ENCODE data around the gene SMIM1. TPM values are rescaled to one million over a fixed set of nuclear protein-coding genes. Genes with fewer than 3 reads are reported as not detected.
A peak's percentile ranks its signal among the peaks of the same experiment; 100 is the strongest.
"Not testable (repeated sequence)": the region's sequence is repeated elsewhere in the genome, so short reads cannot be mapped to it uniquely, and the experiment has no call there.

The SMIM1 gene
- not detected for total RNA-seq

GRCh38 chr1:3772715-3773571, at the start of gene SMIM1:
SMIM1 (plus strand) TSS chr1:3772749; CDS start chr1:3775374, 2,625 bp downstream.
- Histone ChIP-seq H3K36me3 (no peaks in the 10 kb centered on the region), H3K4me1 (peaks cover 0 to 8% of the 10 kb centered on the region in 2 donors), H3K27ac (peak within 1 kb of the TSS; percentile 52 to 91), H3K9me3 (no peaks in the 10 kb centered on the region), H3K27me3 (no peaks in the 10 kb centered on the region), H3K4me3 (peak within 1 kb of the TSS; percentile 71 to 86)
- no peak for TF ChIP-seq CTCF (IDR thresholded peaks at IDR 0.05)
- intact Hi-C loops (cut with DNase I), result loop anchor here (2.0 kb wide), 1 partner anchor 24 kb away; the partner anchor contains the start of gene LRRC47
- DNase-seq (ENCODE audit: low spot score in 2 of 2), result no peak

GRCh38 chr1:3722846-3723245, 49.7 kb upstream of the SMIM1 start:
- Histone ChIP-seq H3K27me3 (peaks cover 5% of the 10 kb centered on the region), H3K9me3 (no peaks in the 10 kb centered on the region), H3K4me1 (no peaks in the 10 kb centered on the region), H3K36me3 (no peaks in the 10 kb centered on the region), H3K27ac (no peak overlapping the region), H3K4me3 (no peak overlapping the region)
- intact Hi-C loops (cut with DNase I), result loop anchor here (5.0 kb wide), 1 partner anchor 271 kb away; the partner anchor contains the start of gene ARHGEF16
- no peak for DNase-seq (ENCODE audit: low spot score in 2 of 2)
- TF ChIP-seq CTCF (IDR thresholded peaks at IDR 0.05), result no peak

GRCh38 chr1:3724416-3725030, 48.0 kb upstream of the SMIM1 start:
- H3K36me3 ChIP-seq, H3K4me3 ChIP-seq, H3K27ac ChIP-seq, H3K9me3 ChIP-seq, H3K4me1 ChIP-seq, H3K27me3 ChIP-seq: not testable (repeated sequence)
- DNase-seq (ENCODE audit: low spot score in 2 of 2), result peak in 1 of 2 donors; percentile 77
- TF ChIP-seq CTCF (IDR thresholded peaks at IDR 0.05), result peak; percentile 72 to 97 (median 93)
- intact Hi-C loops (cut with DNase I), result loop anchor here (5.0 kb wide), 1 partner anchor 272 kb away; the partner anchor contains the start of gene ARHGEF16

GRCh38 chr1:3725366-3725765, 47.2 kb upstream of the SMIM1 start:
- intact Hi-C loops (cut with DNase I), result no loop called here

More at GRCh38 chr1:3725366-3725765, 47.2 kb upstream of the SMIM1 start:
- no peaks in the 10 kb centered on the region for H3K9me3 ChIP-seq
- no peak overlapping the region for H3K4me3 ChIP-seq
- H3K4me1 ChIP-seq, result no peaks in the 10 kb centered on the region
- TF ChIP-seq CTCF (IDR thresholded peaks at IDR 0.05), result no peak
- no peaks in the 10 kb centered on the region for H3K27me3 ChIP-seq
- no peak for DNase-seq (ENCODE audit: low spot score in 2 of 2)
- H3K36me3 ChIP-seq, result no peaks in the 10 kb centered on the region
- H3K27ac ChIP-seq, result no peak overlapping the region

Measured in ascending aorta (tissue), 2 donors.